Testis (tissue), 3 donors: ENCODE data around the gene AK1. TPM values are rescaled to one million over a fixed set of nuclear protein-coding genes. Genes with fewer than 3 reads are reported as not detected.

Experiments used
- DNase-seq: peaks from one replicate; pipeline ENCODE4 v3.0.0-alpha.2; 2019
- H3K27ac ChIP-seq, 2 donors: fragments of 200-600 bp; sonication (generic); one replicate each; pipeline ENCODE4 v1.5.1; 2019
- H3K27me3 ChIP-seq: fragments of 200-600 bp; sonication (generic); one replicate; pipeline ENCODE4 v1.5.1; 2019
- H3K36me3 ChIP-seq: fragments of 200-600 bp; sonication (generic); one replicate; pipeline ENCODE4 v1.5.1; 2017; ENCODE audit warnings: low read depth; ENCODE audit errors: missing control alignments
- H3K4me1 ChIP-seq: fragments of 200-600 bp; sonication (generic); one replicate; pipeline ENCODE4 v1.5.1; 2019
- H3K4me3 ChIP-seq, 2 donors: fragments of 200-600 bp; sonication (generic); one replicate each; pipeline ENCODE4 v1.5.1; 2017 to 2019
- H3K9me3 ChIP-seq: fragments of 200-600 bp; sonication (generic); one replicate; pipeline ENCODE4 v1.5.1; 2017
- POLR2A ChIP-seq: fragments of 450-650 bp; IDR thresholded peaks from one replicate; pipeline ENCODE4 v1.6.1; 2017; ENCODE audit warnings: antibody characterized with exemption, mild to moderate bottlenecking, moderate library complexity
- WGBS, 2 donors: methylation state at CpG; one replicate each; pipeline ENCODE4 v1.1.5; 2018; 5-methylcytosine and 5-hydroxymethylcytosine counted together
- intact Hi-C: fragments of 100-400 bp; cut with DNase I; formaldehyde crosslinking; loops from one replicate; pipeline ENCODE4 v1.15.1; 2023; ENCODE audit warnings: low total_unique reads
- polyA plus RNA-seq: library from polyadenylated mRNA; stranded (reverse); fragments of 350-450 nt; fragmentation: Illumina TruSeq; extraction: RNeasy Lipid Tissue Mini Kit (QIAGEN cat#74804); gene quantifications from one replicate; pipeline ENCODE4 v1.2.3, GENCODE V29; 2014; ENCODE audit warnings: low read depth, low replicate concordance; ENCODE audit not compliant: insufficient read depth
- total RNA-seq, 2 donors: library from RNA; depleted of rRNA; stranded (reverse); fragments of >200 nt; gene quantifications; one replicate each; pipeline ENCODE4 v1.2.3, GENCODE V29; 2016
- TF ChIP-seq, protein P1 (sequence below), 3 experiments: fragments of 450-650 bp in 2 of 3; fragments of 200-600 bp in 1 of 3; sonication (generic) in 1 of 3; IDR thresholded peaks; one replicate each; pipeline ENCODE4 v1.5.1; 2016 to 2019; ENCODE audit warnings: antibody characterized with exemption in 3 of 3, mild to moderate bottlenecking in 2 of 3, moderate library complexity in 1 of 3

AK1 gene
- total and polyA plus RNA-seq, 3 donors from 2014 or later, result 86.7 to 154 (median 103) TPM

DNA sequence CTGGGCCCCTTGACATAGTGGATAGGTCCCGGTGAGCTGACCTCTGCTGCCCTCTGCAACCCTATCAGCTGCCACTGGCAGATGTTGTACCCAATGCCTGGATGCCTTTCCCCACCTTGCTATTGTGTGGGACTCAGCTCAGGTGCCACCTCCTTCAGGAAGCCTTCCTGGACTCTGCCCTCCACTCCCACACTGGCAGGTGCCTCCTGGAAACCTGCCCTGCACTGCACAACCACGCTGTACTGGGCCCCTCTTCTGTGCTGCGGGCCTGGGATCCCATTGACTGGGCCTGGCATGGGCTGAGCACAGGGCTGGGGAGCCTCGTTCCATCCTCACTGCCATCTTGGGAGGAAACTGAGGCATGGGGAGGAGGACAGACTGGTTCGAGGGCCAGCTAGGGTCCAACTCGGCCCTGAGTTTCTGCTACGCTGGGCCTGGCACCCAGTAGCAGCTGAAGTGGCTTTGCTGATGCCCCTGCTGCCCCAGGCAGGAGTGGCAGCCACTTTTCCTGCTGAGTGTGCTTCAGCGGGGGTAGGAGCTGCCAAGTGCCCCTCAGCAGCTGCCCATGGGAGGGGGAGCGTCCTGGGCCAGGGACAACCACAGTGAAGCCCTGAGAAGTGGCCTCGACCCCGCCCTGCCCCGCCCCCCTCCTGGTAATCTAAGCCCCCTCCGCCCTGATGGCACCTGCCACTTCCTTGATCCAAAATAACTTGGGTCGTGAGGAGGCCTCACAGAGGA, 1.3 kb downstream of the AK1 start:
- no peak for TF ChIP-seq POLR2A
- TF ChIP-seq, protein P1, sequence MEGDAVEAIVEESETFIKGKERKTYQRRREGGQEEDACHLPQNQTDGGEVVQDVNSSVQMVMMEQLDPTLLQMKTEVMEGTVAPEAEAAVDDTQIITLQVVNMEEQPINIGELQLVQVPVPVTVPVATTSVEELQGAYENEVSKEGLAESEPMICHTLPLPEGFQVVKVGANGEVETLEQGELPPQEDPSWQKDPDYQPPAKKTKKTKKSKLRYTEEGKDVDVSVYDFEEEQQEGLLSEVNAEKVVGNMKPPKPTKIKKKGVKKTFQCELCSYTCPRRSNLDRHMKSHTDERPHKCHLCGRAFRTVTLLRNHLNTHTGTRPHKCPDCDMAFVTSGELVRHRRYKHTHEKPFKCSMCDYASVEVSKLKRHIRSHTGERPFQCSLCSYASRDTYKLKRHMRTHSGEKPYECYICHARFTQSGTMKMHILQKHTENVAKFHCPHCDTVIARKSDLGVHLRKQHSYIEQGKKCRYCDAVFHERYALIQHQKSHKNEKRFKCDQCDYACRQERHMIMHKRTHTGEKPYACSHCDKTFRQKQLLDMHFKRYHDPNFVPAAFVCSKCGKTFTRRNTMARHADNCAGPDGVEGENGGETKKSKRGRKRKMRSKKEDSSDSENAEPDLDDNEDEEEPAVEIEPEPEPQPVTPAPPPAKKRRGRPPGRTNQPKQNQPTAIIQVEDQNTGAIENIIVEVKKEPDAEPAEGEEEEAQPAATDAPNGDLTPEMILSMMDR (IDR thresholded peaks at IDR 0.05), result no peak
- no peak for DNase-seq
- WGBS, 2 donors, result 58 to 60% methylated on average over 4 to 13 of the region's 14 CpGs
- Histone ChIP-seq H3K4me3 (no peak overlapping the region), H3K27ac (peak overlapping the region; percentile 35 to 56), H3K36me3 (no peaks in the 10 kb centered on the region), H3K4me1 (peaks cover 46% of the 10 kb centered on the region), H3K27me3 (no peaks in the 10 kb centered on the region), H3K9me3 (no peaks in the 10 kb centered on the region)
- intact Hi-C loops, result loop anchor here (10.0 kb wide), 1 partner anchor 141 kb away; the partner anchor contains the start of gene TOR2A

DNA sequence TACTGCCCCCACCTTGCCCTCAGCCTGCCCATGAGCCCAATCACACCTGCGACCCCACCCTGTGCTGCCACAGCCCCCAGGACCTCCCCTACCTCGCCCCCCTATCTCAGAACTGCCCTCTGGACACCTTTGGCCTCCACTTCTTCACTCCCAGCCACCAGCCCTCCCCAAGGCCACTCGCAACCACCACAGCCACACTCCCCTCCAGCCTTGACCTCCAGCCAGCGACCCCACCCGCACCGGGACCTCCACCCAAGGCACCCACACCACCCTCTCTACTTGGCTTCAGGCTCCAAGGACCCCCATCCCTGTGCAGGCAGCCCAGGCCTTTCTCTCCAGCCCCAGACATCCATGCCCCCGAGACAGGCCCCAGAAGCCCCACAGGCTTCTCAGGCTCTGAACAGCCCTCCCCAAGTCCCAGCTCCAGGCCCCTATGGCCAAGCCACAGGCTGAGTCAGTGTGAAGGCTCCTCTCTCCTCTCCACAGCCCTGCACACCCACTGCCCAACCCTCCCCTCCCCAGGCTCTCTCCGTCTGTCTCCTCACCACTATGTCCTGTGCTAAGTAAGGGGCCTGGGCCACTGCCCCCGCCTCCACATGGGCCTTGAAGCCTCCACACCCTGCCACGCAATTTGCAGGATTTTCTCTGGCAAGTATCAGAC, 2.0 kb downstream of the AK1 start:
- intact Hi-C loops, result loop anchor here (10.0 kb wide), 1 partner anchor 141 kb away; the partner anchor contains the start of gene TOR2A
- Histone ChIP-seq H3K4me3 (no peak overlapping the region), H3K4me1 (peaks cover 46% of the 10 kb centered on the region), H3K27ac (peak overlapping the region; percentile 56 to 66), H3K36me3 (no peaks in the 10 kb centered on the region), H3K9me3 (no peaks in the 10 kb centered on the region), H3K27me3 (no peaks in the 10 kb centered on the region)
- DNase-seq, result no peak
- WGBS, 2 donors, result 52 to 68% methylated on average over 10 of the region's 10 CpGs
- TF ChIP-seq POLR2A, result no peak
- TF ChIP-seq, protein P1 (IDR thresholded peaks at IDR 0.05), result no peak

DNA sequence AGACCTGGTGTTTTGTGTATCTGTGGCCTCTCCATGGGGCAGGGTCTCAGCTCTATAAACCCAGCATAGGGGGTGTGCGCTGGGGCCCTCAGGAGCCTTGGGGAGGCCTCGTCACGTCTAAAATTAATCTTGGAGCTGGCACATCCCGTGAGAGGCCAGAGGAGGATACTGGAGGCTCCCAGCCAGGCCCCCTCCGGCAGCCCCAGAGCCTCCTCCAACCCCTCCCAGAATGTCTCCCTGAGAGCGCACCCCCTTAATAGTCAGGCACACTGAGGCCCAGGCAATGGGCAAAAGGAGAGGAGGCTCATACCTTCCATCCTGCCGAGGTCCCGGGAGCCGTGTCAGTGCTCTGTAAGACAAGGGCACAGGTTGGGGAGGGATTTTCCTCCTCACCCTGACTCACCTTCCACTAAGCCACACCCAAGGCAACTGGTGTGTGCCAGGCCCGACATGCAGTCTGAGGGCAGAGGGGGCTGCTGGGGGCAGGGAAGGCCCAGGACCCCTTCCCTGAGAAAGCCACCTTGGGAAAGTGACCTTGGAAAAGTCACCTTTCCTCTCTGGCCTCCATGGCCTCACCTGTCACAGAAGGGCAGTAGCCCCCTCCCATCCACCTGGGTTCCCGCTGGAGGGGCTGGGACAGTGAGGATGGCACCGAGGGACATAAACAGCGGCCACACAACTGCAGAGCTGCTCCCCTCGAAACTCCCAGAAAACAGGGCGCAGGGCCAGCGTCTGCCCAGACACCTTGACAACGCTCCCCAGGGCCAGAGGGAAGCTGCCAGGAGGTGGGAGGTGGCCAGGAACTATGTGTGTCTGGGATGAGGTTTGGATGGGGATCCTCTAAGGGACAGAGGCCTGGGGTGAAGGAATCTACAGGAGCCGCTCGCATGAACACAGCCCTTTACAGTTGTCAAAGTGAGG, 2.9 kb downstream of the AK1 start:
- no peak for DNase-seq
- Histone ChIP-seq H3K27ac (peak overlapping the region; percentile 56 to 66), H3K4me3 (no peak overlapping the region), H3K27me3 (no peaks in the 10 kb centered on the region), H3K4me1 (peaks cover 50% of the 10 kb centered on the region), H3K9me3 (no peaks in the 10 kb centered on the region), H3K36me3 (no peaks in the 10 kb centered on the region)
- TF ChIP-seq, protein P1 (IDR thresholded peaks at IDR 0.05), result no peak
- TF ChIP-seq POLR2A, result no peak
- intact Hi-C loops, result loop anchor here (10.0 kb wide), 1 partner anchor 140 kb away; the partner anchor contains the start of gene TOR2A
- 60 to 62% methylated on average over 11 to 19 of the region's 19 CpGs for WGBS, 2 donors

DNA sequence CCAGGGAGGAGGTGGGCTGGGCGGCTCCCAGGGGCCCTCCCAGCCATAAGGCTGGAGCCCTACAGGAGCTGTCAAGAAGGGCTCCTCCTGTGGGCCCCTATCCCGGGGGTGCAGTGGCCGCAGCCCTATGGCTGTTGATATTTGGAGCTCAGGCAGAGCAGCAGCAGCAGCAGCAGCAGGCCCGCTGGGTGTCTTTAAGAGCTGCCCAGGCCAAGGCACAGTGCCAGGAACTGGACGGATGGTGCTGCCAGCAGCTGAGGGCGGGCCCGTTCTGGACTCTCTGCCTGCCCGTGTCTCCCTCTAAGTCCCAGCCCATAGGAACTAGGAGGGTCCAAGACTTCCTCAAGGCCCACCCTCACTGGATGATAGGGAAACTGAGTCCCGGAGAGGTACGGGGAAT, 3.6 kb downstream of the AK1 start:
- intact Hi-C loops, result loop anchor here (10.0 kb wide), 1 partner anchor 139 kb away; the partner anchor contains the start of gene TOR2A
- peaks cover 57% of the 10 kb centered on the region for H3K4me1 ChIP-seq
- no peaks in the 10 kb centered on the region for H3K36me3 ChIP-seq
- H3K9me3 ChIP-seq, result no peaks in the 10 kb centered on the region
- no peak overlapping the region for H3K4me3 ChIP-seq
- DNase-seq, result peak; percentile 91
- H3K27me3 ChIP-seq, result no peaks in the 10 kb centered on the region
- 39 to 72% methylated on average over 2 to 10 of the region's 10 CpGs for WGBS, 2 donors
- TF ChIP-seq, protein P1 (IDR thresholded peaks at IDR 0.05), result no peak
- TF ChIP-seq POLR2A, result no peak
- H3K27ac ChIP-seq, result peak overlapping the region; percentile 56 to 63
